Cerebellar nuclear complex (tissue), 1 donor: ENCODE measurements around the gene MYB.
"Not testable (repeated sequence)": the region's sequence is repeated elsewhere in the genome, so short reads cannot be mapped to it uniquely, and the experiment has no call there.

ENCODE experiments used
- DNase-seq, 2 experiments: peaks; one replicate each; lab custom pipeline; 2025; lab: John Stamatoyannopoulos, UW

The MYB gene

DNA sequence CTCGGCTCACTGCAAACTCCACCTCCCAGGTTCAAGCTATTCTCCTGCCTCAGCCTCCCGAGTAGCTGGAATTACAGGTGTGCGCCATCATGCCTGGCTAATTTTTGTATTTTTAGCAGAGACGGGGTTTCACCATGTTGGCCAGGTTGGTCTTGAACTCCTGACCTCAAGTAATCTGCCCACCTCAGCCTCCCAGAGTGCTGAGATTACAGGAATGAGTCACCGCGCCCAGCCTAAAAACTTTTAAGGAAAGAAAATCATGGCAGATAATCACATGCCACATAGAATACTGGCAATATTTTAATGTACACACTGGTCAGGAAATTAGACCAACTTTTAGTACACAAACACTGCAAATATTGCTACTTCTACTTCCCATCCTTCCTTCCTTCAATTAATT, 16.7 kb upstream of the MYB start:
- DNase-seq = not testable (repeated sequence)

DNA sequence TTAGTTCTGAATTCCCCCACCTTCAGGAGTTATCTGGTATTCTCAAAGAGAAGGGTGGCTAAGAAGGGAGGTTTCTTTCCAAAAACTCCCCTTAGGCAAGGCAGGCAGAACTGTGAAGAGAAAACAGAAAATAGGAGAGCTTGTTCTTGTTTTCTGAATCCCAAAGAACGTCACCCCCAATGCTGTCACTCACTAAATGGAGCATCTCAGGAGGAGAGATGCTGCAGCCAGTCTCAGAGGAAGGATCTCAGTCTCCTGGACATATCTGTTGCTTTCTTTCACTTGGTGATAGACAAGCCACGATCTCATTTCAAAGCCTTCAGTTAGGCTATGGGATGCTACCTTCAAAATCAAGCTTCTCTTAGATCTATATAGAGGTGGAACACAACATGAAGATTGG, 16.1 kb upstream of the MYB start:
- no peak for DNase-seq

DNA sequence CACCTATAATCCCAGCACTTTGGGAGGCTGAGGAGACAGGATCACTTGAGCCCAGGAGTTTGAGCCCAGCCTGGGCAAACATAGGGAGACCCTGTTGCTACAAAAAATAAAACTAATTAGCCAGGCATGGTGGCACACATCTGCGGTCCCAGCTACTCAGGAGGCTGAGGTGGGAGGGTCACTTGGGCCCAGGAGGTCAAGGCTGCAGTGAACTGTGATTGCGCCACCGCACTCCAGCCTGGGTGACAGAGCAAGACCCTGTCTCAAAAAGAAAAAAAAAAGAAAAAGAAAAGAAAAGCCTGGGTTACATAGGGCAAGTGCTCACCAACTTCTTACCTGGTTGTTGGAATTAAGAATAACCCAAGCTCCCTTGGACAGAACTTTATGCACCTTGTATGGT, 14.6 kb upstream of the MYB start:
- DNase-seq = no peak

DNA sequence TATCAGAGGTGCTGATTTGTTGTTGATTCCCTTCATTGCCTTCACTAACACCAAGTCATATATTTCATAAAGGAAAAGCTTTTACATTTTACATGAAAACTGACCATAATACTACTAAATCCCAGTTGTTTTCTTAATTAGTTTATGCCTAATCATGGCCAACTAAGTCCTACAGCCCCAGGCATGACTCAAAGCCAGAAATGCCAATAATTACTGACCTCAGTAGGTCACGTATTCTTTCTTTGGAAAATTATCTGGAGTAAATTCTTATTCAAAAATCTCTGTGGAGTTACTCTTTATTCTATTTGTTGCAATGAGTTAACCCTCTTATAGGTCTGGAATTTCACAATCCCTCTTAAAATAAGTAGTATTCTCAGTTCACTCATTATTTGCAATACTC, 13.5 kb upstream of the MYB start:
- no peak for DNase-seq

DNA sequence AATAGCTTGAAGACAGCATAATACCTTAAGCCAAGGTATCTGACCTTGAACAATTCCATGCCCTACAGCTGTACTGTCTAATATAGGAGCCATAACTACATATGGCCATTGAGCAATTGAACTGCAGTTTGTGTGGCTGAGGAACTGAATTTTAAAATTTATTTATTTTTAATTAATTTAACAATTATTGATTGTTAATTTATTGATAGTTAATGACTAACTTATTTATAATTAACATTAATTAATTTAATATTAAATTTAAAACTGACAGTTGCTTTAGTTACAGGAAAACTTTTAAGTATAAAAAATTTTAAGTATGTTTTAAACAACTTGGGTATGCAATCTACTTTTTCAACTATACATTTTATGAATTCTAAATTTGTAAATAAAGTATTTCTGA, 12.3 kb upstream of the MYB start:
- DNase-seq = no peak

DNA sequence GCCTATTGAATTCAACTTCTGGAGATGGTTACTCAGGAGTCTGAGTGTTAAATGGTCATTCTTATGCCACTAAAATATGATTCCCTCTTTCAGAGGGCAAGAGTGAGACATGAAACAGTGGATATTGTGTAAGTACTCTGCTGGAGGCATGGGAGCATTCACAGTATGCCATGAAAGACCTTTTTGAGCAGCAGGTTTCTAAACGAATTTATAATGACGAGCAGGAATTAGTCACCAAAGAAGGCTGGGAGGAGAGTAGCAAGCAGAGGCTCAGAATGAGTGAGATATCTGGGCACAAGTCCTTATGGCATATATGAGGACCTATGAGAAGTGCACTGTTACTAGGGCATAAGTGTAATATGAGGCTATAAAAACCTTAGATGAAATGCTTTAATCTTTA, 10.9 kb upstream of the MYB start:
- no peak for DNase-seq

DNA sequence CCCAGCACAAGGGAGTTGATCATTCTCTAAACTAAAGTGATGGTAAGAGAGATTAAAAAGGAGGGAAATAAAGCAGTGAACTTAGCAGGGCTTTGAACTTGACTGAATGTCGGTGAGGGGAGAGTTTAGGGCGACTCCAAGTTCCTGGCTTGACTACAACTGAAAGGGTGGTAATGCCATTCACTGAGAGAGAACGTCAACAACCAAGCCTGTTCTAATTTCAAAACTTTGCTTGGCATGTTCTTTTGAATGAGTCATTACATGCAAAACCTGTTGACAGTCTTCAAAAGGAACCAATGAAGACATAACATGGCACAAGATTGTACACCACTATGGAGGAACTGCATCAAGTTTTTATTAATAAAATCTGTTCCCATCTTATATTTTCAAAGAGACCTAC, 10.3 kb upstream of the MYB start:
- no peak for DNase-seq

DNA sequence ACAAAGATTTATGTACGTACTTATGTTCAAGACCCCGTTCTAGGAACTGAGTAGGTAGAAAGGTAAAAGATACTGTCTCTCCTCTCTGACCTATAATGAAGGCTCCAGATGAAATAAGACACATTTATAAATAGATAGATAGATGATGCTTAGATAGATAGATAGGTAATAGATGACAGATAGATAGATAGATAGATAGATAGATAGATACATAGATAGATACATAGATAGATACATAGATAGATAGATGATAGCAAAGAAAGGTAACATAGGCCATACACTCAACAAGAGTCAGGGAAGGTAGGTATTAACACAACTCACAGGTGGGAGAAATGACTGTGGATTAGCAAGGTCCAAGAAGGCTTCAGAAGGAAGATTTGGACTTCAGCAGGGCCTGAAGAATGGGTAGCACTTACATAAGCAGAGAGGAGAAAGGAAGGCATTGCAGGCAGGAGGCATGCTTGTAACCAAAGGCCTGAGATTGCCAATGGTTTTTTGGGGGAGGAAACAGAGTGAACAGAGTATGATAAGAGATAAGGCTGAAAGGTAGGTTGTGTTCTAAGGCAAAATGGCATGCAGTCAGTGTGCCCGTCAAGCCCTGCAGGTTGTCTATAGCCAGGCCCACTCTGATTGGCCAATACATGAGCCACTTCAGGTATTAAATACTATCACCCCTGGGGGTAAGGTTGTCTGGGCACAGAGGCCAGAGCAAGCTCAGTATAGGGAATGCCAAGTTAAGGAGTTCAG, 7.7 kb upstream of the MYB start:
- DNase-seq = no peak

DNA sequence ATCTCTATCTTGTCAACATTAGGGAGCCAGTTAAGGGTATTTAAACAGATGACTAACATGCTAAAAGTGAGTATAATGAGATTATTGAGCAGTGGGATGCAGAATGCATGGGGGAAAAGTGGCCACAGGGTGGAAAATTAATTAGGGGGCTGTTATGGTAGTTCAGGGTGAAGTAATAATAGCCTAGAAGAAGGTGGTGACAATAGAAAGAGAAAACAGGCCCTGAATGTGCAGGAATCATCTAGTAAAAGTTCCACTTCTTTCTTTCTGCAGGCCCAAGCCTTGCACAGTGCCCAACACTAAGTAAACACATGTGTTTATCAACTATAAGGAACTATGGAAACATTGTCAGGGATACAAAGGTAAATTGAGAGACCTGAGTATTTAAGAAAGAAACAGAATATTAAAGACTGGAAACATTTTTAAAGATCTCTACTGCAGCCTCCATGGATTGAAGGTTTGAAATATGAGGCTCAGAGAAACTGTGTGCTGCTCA, 7.1 kb upstream of the MYB start:
- DNase-seq = no peak

DNA sequence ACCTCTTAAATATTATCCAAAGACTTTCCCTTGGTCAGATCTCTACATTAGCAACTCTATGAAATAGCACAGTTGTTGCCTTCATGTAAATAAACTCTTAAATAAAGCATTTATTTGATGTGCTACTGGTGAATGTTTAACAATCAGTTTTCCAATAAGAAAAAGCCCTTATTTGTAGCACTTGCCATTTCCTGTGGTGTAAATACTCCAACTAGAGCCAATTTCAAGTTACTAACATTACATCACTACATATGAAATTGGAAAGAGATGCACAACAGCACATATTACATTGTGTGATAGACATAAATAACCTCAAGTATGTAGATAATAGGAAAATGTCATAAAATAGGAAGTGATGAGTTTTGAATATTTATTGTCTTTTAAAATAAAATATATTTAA, 5.0 kb upstream of the MYB start:
- DNase-seq = no peak

DNA sequence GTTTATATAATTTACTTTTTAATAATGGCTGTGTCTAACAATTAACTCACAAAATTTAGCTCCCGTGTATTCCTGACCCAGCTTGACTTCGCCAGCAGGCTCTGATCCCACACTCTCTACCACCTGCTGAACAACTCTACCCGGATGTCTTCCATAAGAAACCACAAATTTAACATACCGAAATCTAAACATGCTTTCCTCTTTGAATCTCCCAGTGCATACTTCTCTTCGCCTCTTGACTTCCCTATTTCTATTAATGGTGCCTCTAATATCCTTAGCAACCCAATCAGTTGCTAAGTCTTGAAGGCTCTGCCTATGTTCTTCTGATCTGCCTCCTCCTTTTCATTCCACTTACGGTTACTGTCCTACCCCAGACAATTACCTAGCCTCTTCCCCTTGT, 4.6 kb upstream of the MYB start:
- DNase-seq = no peak

DNA sequence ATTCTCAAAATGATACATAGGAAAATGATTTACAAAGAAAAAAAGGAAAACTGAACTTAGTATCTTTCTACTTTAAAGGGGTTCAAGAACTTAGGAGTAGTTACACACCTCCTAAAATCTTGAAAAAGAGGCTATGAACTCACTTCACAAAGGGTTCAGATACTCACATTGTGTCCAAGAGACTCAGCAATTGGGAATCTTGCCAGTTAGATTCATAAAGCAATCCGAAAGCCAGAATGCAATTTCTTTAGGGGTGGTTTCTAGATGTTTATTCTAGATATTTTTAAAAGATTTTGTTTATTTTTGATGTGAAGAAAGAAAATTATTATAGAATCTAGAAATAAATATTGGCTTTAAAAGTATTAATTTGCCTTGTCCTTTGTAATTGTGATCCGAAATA, 1.7 kb upstream of the MYB start:
- DNase-seq = no peak

DNA sequence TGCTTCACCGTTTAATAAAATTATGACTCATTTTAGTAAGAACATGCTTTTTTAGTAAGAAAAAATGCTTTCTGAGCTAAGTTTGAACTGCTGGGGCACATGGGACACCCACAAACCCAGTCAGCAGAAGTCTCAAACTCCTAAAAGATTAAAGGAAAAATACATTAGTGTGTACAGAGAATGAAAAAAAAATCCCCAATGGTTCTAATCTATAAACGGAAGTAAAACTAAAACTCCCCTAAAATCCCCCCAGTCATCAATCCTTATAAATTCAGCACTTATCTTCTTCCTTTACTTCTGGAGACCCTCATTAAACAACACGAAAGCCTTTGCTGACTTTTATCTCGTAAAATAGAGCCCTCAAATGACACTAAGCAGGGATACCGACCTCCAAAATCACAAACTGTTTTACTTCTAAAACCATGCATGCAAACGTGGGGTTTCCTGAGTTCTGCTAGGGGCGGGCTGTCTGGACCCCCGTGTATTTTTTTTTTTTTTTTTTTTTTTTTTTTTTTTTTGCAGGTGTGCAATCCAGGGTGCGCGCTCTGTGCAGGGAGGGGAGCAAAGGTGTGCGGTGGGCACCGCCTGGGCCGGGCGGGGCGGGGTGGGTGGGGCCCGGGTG, 1.1 kb upstream of the MYB start:
- DNase-seq = no peak

DNA sequence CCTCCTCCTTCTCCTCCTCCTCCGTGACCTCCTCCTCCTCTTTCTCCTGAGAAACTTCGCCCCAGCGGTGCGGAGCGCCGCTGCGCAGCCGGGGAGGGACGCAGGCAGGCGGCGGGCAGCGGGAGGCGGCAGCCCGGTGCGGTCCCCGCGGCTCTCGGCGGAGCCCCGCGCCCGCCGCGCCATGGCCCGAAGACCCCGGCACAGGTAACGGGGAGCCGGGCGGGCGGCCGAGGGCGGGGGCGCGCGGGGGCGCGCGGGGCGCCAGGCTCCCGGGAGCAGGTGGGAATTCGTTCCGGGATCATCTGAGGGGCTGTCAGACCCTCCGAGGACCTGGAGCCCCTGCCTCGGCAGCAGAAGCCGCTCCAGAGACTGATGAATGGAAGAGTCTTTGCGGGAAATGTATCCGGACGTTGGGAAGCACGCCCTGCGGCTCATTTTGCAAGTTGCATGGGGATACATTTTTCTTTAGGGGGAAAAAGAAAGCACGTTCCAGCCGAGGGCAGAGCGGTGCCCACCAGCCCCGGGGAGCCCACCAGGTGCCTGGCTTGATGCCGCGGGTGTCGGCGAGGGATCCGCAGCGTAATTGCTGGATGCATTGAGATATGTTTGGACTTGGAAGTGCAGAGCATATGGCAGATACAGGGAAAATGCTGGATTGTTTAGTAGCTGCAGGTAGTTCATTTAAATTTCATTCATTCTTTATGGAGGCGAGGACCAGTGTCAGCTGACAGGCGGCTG, 394 bp downstream of the MYB start:
- DNase-seq = no peak

DNA sequence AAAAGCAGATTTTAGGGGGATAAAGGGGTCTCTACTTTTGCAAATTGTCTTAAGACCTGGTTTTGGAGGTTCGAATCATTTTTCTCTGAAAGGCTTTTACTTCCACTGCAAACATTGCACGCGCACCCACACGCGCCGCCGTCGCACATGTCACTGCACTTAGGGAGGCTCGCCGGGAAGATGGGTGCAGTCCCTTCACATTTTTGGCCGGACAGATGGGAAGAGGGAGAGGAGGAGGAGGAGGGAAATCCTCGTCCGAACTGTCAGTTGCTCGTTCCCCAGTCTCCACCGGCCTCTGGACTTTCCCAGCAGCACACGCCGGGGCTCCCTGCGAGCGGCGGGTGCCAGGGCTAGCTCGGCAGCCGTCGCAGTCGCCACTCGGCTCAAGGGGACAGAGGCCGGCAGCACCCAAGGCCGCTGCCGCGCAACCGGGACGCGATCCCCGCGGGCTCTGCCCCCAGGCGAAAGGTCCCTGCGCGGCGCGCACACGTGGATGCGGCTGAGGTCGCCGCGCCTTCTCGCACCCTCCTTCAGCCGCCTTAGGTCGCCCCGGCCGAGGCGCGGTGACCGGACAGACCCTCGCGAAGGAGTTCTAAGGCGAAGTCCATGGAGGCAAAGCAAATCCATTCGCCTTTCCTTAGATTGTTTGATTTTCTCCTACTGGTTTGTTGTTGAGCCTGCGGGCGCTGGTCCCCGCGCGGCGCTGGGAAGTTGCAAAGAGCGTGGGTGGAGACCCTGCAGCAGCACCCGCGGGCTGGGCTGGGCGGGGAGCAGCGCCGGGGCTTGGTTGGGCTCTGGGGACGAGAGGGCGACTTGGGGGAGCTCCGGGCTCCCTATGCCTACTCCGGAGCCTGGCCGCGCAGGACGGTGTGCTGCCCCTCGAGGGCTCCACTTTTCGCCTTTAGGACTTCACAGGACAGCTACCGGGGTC, 1.2 kb downstream of the MYB start:
- no peak for DNase-seq

DNA sequence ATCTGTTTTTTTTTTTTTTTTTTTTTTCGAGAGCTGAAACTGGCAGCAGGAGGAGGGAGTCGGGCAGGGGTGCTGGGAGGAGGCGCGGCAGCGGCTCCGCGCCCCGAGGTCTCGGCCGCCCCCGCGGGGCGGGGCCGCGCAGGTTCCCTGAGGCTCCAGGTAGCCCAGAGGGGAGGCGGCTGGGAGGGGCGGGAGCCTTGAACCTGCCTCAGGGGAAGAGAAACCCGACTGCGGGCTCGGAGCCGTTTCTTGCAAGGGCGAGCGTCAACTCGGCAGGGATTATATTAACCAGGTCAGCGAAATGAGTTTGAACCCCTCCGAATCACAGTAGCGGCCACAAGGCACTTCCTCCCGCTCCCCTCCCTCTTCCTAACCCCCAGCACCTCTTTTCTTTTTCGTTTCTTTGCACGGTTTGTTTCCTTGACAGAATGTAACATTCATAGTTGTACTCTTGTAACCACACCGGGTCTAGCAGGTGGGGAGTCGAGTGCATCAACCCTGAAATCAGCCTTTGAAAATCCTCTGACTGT, 2.0 kb downstream of the MYB start:
- no peak for DNase-seq

DNA sequence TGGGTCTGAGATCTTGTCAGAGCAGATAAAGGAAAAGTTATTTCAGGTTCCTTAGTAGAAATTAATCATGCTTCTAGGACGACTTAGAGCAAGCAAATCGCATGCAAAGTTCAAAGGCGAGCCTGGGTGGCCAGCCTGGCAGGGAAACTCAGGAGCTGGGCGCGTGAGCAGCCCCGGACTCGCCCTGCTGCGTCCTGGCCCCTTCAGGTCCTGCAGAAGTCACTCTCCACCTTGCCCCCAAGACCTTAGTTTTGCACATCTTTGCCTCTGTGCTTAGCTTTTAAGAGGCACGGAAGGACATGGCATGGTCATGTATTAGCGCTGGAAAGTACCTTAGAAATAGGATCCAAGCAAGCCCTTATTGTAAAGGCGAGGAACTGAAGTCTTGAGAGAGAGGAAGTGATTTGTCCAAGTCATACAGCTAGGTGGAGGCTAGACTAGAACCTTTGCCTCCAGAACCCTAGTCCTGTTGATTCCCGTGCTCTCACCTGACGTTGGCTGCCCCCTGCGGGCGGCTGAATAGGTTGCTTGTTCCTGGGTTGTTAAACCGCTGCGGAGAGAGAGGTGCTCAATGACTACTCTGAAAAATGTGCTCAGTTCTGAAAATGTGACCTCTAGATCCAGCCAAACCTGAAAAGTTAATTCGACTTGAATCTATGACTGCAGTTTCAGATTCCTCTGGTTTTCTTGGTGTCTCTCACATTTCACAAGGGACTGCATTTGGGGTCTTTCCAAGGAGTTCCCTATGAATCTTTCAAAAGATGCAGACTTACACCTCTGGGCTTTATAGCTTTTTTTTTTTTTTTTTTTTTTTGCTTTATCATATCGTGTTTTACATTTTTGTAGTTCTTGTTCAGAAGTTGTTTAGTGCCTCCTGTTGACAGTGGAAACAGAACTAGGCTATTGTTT, 2.7 kb downstream of the MYB start:
- DNase-seq = no peak

DNA sequence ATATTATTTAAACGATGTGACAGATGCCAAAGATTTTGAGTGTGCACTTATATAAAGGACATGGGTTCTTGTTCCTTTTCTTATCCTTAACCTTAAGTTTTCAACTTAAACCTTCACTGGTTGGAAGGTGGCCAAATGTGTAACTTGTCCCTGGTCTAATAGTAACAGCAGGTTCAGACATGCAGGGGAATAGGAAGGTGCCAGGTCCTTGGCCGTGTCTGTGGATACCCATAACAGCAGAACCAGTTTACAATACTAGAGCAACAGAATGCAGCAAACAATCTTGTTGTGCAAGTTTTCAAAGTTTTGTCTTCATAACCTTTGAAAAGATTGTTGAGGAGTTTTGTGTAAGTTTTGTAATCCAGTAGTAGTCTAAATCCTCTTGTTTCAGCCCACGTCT, 4.4 kb downstream of the MYB start:
- no peak for DNase-seq

DNA sequence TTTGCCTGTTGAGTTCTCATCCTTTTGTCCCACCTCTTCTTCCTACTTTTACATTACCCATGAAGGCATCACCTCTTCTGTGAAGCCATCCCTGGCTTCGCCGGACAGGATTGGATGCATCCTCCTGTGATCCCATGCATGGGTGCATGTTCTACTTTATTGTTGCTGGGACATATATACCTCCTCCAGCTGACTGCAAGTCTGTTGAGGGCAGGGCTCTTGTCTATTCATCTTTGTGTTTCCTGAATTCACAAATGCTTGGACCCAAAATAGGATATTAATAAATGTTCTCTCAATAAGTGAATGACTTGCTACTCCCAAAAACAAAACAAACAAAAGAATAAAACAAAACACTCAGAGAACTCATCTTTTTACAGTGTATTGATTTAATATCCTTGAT, 5.1 kb downstream of the MYB start:
- DNase-seq = no peak

DNA sequence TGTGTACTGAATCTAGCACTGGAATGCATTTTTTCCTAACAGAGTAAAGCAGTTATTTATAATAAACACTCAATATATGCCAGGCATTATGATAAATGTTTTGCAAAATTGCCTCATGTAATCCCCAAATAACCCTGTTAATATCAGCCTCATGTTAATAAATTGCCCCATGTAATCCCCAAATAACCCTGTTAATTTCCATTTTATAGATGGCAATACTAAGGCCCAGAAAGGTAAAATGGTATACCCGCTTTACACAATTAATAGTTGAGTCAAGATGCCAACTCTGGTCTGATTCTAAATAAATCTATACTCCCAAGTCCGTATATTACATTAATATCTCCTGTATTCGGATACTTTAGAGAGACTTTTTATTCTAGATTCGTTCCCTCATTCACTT, 6.3 kb downstream of the MYB start:
- DNase-seq = no peak

DNA sequence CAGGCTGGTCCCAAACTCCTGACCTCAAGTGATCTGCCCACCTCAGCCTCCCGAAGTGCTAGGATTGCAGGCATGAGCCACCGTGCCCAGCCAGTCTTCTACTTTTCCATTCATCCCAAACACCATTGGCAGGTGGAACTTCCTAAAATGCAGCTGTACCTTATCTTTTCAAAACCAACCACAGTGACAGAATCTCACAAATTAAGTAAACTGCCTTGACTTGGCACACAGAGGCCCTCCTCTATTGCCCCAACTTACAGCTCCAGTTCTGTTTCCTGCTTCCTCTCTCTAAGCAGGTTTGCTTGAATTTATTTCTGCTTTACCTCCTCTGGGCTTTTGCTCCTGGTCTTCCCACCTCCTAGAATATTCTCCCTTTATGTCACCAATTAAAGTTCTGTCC, 7.6 kb downstream of the MYB start:
- DNase-seq = no peak
